ENCODE measurements around the gene EXOC3.

DNA sequence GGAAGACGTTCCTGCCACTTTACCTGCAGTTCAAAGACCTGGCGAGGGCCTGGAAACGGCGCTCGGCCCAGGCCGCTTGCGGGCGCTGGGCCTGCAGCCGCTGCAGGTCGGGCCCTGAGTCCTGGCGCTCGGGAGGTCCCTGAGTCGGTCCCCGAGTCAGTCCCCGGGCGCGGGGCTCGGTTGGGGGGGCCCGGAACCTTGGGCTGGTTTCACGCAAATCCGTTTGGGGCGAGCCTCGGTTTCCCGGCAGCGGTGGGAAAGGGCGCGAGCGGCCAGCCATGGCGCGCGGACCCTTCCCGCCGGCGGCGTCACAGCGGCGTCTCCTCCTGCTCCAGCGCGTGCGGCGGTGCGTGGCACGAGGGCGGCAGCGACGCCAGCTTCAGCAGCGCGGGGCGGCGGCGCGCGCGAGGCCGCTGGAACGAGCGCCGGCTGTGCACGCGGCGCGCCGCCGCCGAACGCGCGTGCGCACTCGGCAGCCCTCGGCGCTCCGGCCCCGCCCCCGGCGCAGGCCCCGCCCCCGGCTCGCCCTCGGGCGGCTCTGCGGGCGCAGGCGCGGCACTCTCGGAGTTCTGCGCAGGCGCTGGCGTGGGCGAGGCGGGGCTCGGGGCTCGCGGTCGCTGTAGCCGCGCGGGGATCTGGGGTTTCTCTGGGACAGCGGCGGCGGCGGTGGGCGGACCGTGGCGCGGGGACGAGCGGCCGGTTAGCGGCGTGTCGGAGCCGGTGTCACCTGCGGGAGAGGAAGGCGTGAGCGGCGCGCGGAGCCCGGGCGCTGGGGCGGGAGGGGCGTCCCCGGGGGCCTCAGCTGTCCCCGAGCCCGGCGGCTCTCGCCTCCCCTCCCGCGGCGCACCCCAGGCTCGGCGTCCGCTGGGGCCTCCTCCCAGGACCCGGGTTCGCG, 29.9 kb downstream of the EXOC3 start:
- TF ChIP-seq EZH2 (IDR thresholded peaks at IDR 0.05; ENCODE audit: low read depth): no peak
- TF ChIP-seq, protein P1, sequence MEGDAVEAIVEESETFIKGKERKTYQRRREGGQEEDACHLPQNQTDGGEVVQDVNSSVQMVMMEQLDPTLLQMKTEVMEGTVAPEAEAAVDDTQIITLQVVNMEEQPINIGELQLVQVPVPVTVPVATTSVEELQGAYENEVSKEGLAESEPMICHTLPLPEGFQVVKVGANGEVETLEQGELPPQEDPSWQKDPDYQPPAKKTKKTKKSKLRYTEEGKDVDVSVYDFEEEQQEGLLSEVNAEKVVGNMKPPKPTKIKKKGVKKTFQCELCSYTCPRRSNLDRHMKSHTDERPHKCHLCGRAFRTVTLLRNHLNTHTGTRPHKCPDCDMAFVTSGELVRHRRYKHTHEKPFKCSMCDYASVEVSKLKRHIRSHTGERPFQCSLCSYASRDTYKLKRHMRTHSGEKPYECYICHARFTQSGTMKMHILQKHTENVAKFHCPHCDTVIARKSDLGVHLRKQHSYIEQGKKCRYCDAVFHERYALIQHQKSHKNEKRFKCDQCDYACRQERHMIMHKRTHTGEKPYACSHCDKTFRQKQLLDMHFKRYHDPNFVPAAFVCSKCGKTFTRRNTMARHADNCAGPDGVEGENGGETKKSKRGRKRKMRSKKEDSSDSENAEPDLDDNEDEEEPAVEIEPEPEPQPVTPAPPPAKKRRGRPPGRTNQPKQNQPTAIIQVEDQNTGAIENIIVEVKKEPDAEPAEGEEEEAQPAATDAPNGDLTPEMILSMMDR (conservative IDR thresholded peaks at IDR 0.05): no peak

Data from PC-9 (cell line).